RWPE1 (cell line): ENCODE data around the gene KIRREL3.

Source experiments
- CTCF ChIA-PET: fragments of 350-600 bp; sonication (Branson Sonifier 250); formaldehyde crosslinking; extraction: SDS; loops from one replicate; lab custom pipeline; 2021; lab: Yijun Ruan, JAX
- POLR2A ChIA-PET: fragments of 400-600 bp; formaldehyde crosslinking; extraction: SDS; loops from one replicate; lab custom pipeline; 2020; ENCODE audit warnings: antibody characterized with exemption; ENCODE audit not compliant: low non-redundant PET; lab: Yijun Ruan, JAX
- DNase-seq: peaks from one replicate; pipeline ENCODE4 v3.0.0; 2012; ENCODE audit warnings: low spot score
- H3K27ac ChIP-seq: fragments of 450-650 bp; 2 replicates; pipeline ENCODE4 v1.5.1; 2017
- TF ChIP-seq, protein P1 (sequence below): fragments of 450-650 bp; conservative IDR thresholded peaks from 2 replicates; pipeline ENCODE4 v1.5.1; 2017; ENCODE audit warnings: low read depth, mild to moderate bottlenecking

KIRREL3 gene

GRCh38 chr11:126606484-126606883 lies 394.1 kb downstream of the KIRREL3 start:
- TF ChIP-seq, protein P1, sequence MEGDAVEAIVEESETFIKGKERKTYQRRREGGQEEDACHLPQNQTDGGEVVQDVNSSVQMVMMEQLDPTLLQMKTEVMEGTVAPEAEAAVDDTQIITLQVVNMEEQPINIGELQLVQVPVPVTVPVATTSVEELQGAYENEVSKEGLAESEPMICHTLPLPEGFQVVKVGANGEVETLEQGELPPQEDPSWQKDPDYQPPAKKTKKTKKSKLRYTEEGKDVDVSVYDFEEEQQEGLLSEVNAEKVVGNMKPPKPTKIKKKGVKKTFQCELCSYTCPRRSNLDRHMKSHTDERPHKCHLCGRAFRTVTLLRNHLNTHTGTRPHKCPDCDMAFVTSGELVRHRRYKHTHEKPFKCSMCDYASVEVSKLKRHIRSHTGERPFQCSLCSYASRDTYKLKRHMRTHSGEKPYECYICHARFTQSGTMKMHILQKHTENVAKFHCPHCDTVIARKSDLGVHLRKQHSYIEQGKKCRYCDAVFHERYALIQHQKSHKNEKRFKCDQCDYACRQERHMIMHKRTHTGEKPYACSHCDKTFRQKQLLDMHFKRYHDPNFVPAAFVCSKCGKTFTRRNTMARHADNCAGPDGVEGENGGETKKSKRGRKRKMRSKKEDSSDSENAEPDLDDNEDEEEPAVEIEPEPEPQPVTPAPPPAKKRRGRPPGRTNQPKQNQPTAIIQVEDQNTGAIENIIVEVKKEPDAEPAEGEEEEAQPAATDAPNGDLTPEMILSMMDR = no peak
- CTCF ChIA-PET = interaction anchor here (0.6 to 1.9 kb wide), 5 partner anchors 196 to 875 kb away, joined by 4 to 10 read pairs (median 5); no protein-coding TSS in a partner anchor
- H3K27ac ChIP-seq = no peak overlapping the region
- no peak for DNase-seq
- POLR2A ChIA-PET = no interaction called here

DNA sequence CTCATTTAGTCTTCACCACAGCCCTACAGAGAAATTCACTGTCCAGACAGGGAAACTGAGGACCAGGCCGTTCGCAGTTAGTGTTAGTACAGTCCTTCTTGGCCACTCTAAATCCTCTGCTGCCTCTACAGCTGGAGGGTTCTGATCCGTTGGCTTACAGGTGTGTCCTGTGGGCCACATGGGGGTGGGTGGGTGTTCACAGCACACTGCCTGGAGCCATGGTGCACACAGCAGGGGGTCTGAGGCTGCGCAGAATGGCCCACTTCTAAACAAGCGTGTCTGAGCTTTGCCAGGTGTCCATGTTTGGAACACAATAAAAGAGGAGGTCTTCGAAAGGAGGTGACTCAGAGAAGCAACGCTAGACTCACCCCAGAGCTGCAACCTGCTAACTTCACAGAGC lies 396.1 kb downstream of the KIRREL3 start:
- DNase-seq = no peak
- CTCF ChIA-PET = interaction anchor here (0.6 kb wide), 1 partner anchor 295 kb away, joined by 3 read pairs; no protein-coding TSS in a partner anchor
- no peak overlapping the region for H3K27ac ChIP-seq
- POLR2A ChIA-PET = no interaction called here
- TF ChIP-seq, protein P1 = no peak

DNA sequence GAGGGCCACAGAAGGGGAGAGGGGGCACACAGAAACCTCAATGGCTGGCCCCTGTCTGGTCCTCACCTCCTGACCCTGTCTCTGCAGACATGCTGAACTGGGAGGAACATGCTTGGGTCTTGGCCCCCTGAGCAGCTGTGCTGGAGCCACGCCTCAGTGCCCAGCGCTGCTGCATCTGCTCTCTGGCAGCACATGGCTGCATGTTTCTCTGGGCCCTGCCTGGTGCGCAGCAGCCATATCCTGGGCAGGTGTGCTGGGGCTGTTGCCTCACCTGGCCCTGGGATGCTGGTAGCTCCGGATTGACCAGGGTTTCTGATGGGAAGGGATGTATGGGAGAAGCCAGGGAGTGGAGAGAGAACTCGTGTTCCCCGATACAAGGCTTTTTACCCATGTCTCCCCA lies 397.1 kb downstream of the KIRREL3 start:
- DNase-seq = no peak
- no peak overlapping the region for H3K27ac ChIP-seq
- TF ChIP-seq, protein P1 = no peak
- POLR2A ChIA-PET = no interaction called here
- CTCF ChIA-PET = no interaction called here

- ChIA-PET CTCF (interaction anchor here (0.8 kb wide), 1 partner anchor 367 kb away, joined by 3 read pairs; no protein-coding TSS in a partner anchor), POLR2A (no interaction called here)
These were observed 397.6 kb downstream of the KIRREL3 start for GRCh38 chr11:126602993-126603392.

DNA sequence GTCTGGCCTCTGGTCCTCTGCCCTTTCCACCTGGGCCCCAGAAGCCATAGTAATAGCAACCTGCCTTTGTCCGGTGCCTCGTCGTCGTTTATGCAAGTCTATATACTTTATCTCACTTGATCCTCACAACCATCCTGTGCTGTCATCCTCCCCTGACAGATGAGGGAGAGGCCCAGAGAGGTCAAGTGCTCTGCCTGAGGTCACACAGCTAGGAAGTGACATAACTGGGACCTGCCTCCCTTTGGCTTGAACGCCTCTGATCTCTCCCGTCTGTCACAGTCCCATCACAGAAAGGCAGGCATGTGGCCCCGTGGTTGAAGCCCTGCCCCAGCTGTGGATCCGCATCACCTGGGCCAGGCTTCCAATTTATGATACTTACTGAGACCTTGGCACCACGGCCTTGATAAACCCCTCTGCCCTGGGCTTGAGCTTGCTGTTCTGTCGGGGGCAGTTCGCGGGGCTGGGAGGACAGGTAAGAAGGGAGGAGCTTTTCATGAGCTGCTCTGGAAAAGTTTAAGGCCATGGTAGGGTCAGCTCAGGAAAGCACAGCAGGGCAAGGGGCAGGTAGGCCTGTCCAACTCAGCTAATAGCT lies 398.1 kb downstream of the KIRREL3 start:
- CTCF ChIA-PET = interaction anchor here (0.8 kb wide), 1 partner anchor 367 kb away, joined by 3 read pairs; no protein-coding TSS in a partner anchor
- no peak overlapping the region for H3K27ac ChIP-seq
- no peak for DNase-seq
- POLR2A ChIA-PET = no interaction called here
- TF ChIP-seq, protein P1 = no peak

More at GRCh38 chr11:126602993-126603392, 397.6 kb downstream of the KIRREL3 start:
- TF ChIP-seq, protein P1 = no peak
- H3K27ac ChIP-seq = no peak overlapping the region
- no peak for DNase-seq

DNA sequence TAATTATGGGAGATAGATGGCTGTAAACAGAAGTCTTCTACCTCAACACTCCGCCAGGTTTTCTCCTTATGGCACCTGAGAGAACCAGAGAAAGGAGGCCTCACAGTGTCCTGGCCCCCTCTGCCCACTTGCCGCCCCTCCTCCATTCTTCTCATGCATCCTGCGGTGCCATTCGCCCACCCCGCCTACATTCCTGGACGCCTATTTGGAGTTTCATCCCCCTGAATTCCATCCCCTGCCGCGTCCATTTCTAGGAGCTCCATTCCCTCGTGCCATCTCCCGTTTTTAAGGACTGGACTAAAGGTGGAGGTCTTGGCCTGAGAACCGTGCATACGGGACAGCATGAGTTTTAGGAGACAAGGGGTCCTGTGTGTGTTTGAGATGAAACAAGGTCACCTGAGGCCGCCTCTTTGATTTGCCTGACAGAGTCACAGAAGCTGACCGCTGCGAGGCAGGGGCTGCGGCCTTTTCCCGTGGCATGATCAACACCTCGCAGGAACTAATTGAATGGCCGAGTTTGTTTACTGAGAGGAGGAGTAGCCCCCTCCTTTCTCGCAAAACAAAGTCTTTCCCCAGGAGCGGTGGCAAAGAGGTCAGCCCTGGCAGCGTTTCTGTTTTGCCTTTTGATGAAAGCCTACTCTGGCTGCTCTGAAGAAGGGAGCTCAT lies 398.9 kb downstream of the KIRREL3 start:
- DNase-seq = no peak
- TF ChIP-seq, protein P1 = no peak
- POLR2A ChIA-PET = no interaction called here
- no peak overlapping the region for H3K27ac ChIP-seq
- CTCF ChIA-PET = no interaction called here
